LoVo (cell line): ENCODE measurements around the gene CCKAR.

ENCODE experiments used
- DNase-seq: peaks from one replicate; pipeline ENCODE4 v3.0.0-alpha.2; 2016; ENCODE audit warnings: low spot score

CCKAR gene

GRCh38 chr4:26490960-26491284, 638 bp upstream of the CCKAR start:
- no peak for DNase-seq

GRCh38 chr4:26489101-26489985, 941 bp downstream of the CCKAR start:
- no peak for DNase-seq

- DNase-seq = no peak
Measured at GRCh38 chr4:26485684-26486083, 4.6 kb downstream of the CCKAR start.

- DNase-seq = no peak
Measured at GRCh38 chr4:26484516-26484915, 5.8 kb downstream of the CCKAR start.

GRCh38 chr4:26484032-26484515, 6.2 kb downstream of the CCKAR start:
- DNase-seq = no peak

GRCh38 chr4:26482508-26483462, 7.5 kb downstream of the CCKAR start:
- no peak for DNase-seq

GRCh38 chr4:26478330-26478729, 12.0 kb downstream of the CCKAR start:
- DNase-seq = no peak

GRCh38 chr4:26476545-26476944, 13.7 kb downstream of the CCKAR start:
- no peak for DNase-seq

- no peak for DNase-seq
Measured at GRCh38 chr4:26475716-26476115, 14.6 kb downstream of the CCKAR start.

- no peak for DNase-seq
Measured at GRCh38 chr4:26474551-26474950, 15.7 kb downstream of the CCKAR start.

GRCh38 chr4:26473893-26474292, 16.4 kb downstream of the CCKAR start:
- no peak for DNase-seq

GRCh38 chr4:26471890-26472289, 18.4 kb downstream of the CCKAR start:
- no peak for DNase-seq

GRCh38 chr4:26468977-26469376, 21.3 kb downstream of the CCKAR start:
- no peak for DNase-seq

- no peak for DNase-seq
Measured at GRCh38 chr4:26468283-26468949, 21.9 kb downstream of the CCKAR start.

GRCh38 chr4:26467724-26468123, 22.6 kb downstream of the CCKAR start:
- DNase-seq = no peak

GRCh38 chr4:26466578-26467270, 23.6 kb downstream of the CCKAR start:
- DNase-seq = no peak

- no peak for DNase-seq
Measured at GRCh38 chr4:26464420-26465095, 25.7 kb downstream of the CCKAR start.

GRCh38 chr4:26463386-26463785, 26.9 kb downstream of the CCKAR start:
- no peak for DNase-seq

- no peak for DNase-seq
Measured at GRCh38 chr4:26462874-26463273, 27.4 kb downstream of the CCKAR start.

GRCh38 chr4:26459756-26460530, 30.3 kb downstream of the CCKAR start:
- no peak for DNase-seq
